ENCODE results near the gene YBEY.

The YBEY gene

GRCh38 chr21:46265736-46266525 is 20.2 kb upstream of the YBEY start:
- no peak for DNase-seq

- DNase-seq, result no peak
Measured at GRCh38 chr21:46266946-46267345, 19.2 kb upstream of the YBEY start.

- no peak for DNase-seq
Measured at GRCh38 chr21:46268371-46268770, 17.8 kb upstream of the YBEY start.

- no peak for DNase-seq
Measured at GRCh38 chr21:46269466-46269865, 16.7 kb upstream of the YBEY start.

- DNase-seq, result no peak
Measured at GRCh38 chr21:46273341-46273740, 12.8 kb upstream of the YBEY start.

- no peak for DNase-seq
Measured at GRCh38 chr21:46274797-46275390, 11.2 kb upstream of the YBEY start.

- no peak for DNase-seq
Measured at GRCh38 chr21:46284077-46284644, 2.0 kb upstream of the YBEY start.

- no peak for DNase-seq
Measured at GRCh38 chr21:46284733-46285132, 1.4 kb upstream of the YBEY start.

GRCh38 chr21:46285206-46285661 is 908 bp upstream of the YBEY start, which contains the start of gene MCM3AP:
Gene MCM3AP (minus strand): TSS chr21:46285611. CDS start chr21:46285286, 325 bp downstream.
- DNase-seq, result no peak

GRCh38 chr21:46286648-46287002 is 483 bp downstream of the YBEY start:
- no peak for DNase-seq

- no peak for DNase-seq
Measured at GRCh38 chr21:46287541-46287940, 1.4 kb downstream of the YBEY start.

GRCh38 chr21:46289655-46290179 is 3.6 kb downstream of the YBEY start:
- DNase-seq, result no peak

- DNase-seq, result no peak
Measured at GRCh38 chr21:46291561-46291960, 5.4 kb downstream of the YBEY start.

- DNase-seq, result no peak
Measured at GRCh38 chr21:46294647-46295176, 8.6 kb downstream of the YBEY start.

- DNase-seq, result no peak
Measured at GRCh38 chr21:46295177-46295770, 9.1 kb downstream of the YBEY start.

- no peak for DNase-seq
Measured at GRCh38 chr21:46295996-46296752, 10.0 kb downstream of the YBEY start.

- DNase-seq, result no peak
Measured at GRCh38 chr21:46297338-46298271, 11.5 kb downstream of the YBEY start.

GRCh38 chr21:46299167-46299566 is 13.0 kb downstream of the YBEY start:
- no peak for DNase-seq

GRCh38 chr21:46301759-46302158 is 15.6 kb downstream of the YBEY start:
- no peak for DNase-seq

- DNase-seq, result no peak
Measured at GRCh38 chr21:46304437-46304836, 18.3 kb downstream of the YBEY start.

- no peak for DNase-seq
Measured at GRCh38 chr21:46304955-46305354, 18.8 kb downstream of the YBEY start.

All from cerebellar nuclear complex (tissue), 1 donor.